ENCODE data around the gene RNF41.

- no peak for TF ChIP-seq SUZ12 (IDR thresholded peaks at IDR 0.05; ENCODE audit: extremely low read depth, insufficient read depth, insufficient read length)
- TF ChIP-seq YY1 (IDR thresholded peaks at IDR 0.05; ENCODE audit: insufficient read depth, insufficient read length), result no peak
- TF ChIP-seq ZNF274 (IDR thresholded peaks at IDR 0.05; ENCODE audit: low read depth, low read length), result no peak
Observed at GRCh38 chr12:56236091-56236490, 14.4 kb upstream of the RNF41 start.
